Transverse colon (tissue), 4 donors: ENCODE results near the gene EFNA5. TPM values are rescaled to one million over a fixed set of nuclear protein-coding genes. Genes with fewer than 3 reads are reported as not detected.
"Not testable (repeated sequence)": the region's sequence is repeated elsewhere in the genome, so short reads cannot be mapped to it uniquely, and the experiment has no call there.

ENCODE experiments used
- DNase-seq: peaks from one replicate; pipeline ENCODE4 v3.0.0-alpha.2; 2019
- H3K27ac ChIP-seq, 4 donors: fragments of 200-600 bp; sonication (generic); 2 replicates each; pipeline ENCODE4 v1.5.1; 2016 to 2018; ENCODE audit warnings: inconsistent platforms in 4 of 4
- H3K27me3 ChIP-seq: fragments of 200-600 bp; sonication (generic); 2 replicates; pipeline ENCODE4 v1.5.1; 2017; ENCODE audit warnings: inconsistent platforms
- H3K36me3 ChIP-seq, 4 donors: fragments of 200-600 bp; sonication (generic); 2 replicates each; pipeline ENCODE4 v1.5.1; 2017 to 2019; ENCODE audit warnings: inconsistent platforms in 4 of 4
- H3K4me1 ChIP-seq, 4 donors: fragments of 200-600 bp; sonication (generic); 2 replicates each; pipeline ENCODE4 v1.5.1; 2017 to 2020; ENCODE audit warnings: inconsistent platforms in 4 of 4
- H3K4me3 ChIP-seq, 4 donors: fragments of 200-600 bp; sonication (generic); 1 replicate in 1 of 4; 2 replicates in 3 of 4; pipeline versions ENCODE4 v1.5.1 to v1.6.1; 2017 to 2019; ENCODE audit warnings: inconsistent platforms in 4 of 4
- H3K9me3 ChIP-seq, 2 donors: fragments of 200-600 bp; sonication (generic); 2 replicates each; pipeline ENCODE4 v1.5.1; 2017 to 2019; ENCODE audit warnings: inconsistent platforms in 2 of 2
- EP300 ChIP-seq: sonication (generic); formaldehyde crosslinking; IDR thresholded peaks from one replicate; pipeline ENCODE4 v1.6.1; 2017; ENCODE audit warnings: antibody characterized with exemption, low read depth
- POLR2A ChIP-seq: fragments of 450-650 bp; IDR thresholded peaks from one replicate; pipeline ENCODE4 v1.6.1; 2016; ENCODE audit warnings: antibody characterized with exemption, mild to moderate bottlenecking, moderate library complexity
- POLR2AphosphoS5 ChIP-seq, 3 donors: sonication (generic); formaldehyde crosslinking; IDR thresholded peaks; one replicate each; pipeline ENCODE4 v1.6.1; 2016; ENCODE audit warnings: antibody characterized with exemption in 3 of 3
- WGBS, 2 donors: methylation state at CpG; one replicate each; pipeline ENCODE4 v1.1.5; 2018; ENCODE audit warnings: low coverage in 1 of 2; 5-methylcytosine and 5-hydroxymethylcytosine counted together
- in situ Hi-C, 4 donors: fragments of 200-750 bp; cut with MboI; loops; one replicate each; pipeline versions ENCODE4 v1.15.0 to v1.15.1; 2017; ENCODE audit warnings: low sequenced_read_pairs in 3 of 4, low pct_ligation_motif_present in 1 of 4, low pct_unique_long_range_greater_than_20kb in 1 of 4
- intact Hi-C: fragments of 100-400 bp; cut with DNase I; formaldehyde crosslinking; loops from one replicate; pipeline ENCODE4 v1.15.1; 2023; ENCODE audit warnings: low total_unique reads
- total RNA-seq, 4 donors: library from RNA; depleted of rRNA; stranded (reverse); fragments of >200 nt; gene quantifications; one replicate each; pipeline ENCODE4 v1.1.0, GENCODE V29; 2016
- TF ChIP-seq, protein P1 (sequence below), 5 experiments: fragments of 200-600 bp in 3 of 5; fragments of 450-650 bp in 2 of 5; sonication (generic) in 3 of 5; IDR thresholded peaks; 1 replicate in 2 of 5; 2 replicates in 3 of 5; pipeline ENCODE4 v1.5.1; 2016 to 2017; ENCODE audit warnings: antibody characterized with exemption in 5 of 5, inconsistent platforms in 3 of 5, mild to moderate bottlenecking in 2 of 5, moderate library complexity in 1 of 5

Gene EFNA5
- total RNA-seq, 4 donors from 2014 or later = 1.5 to 18.2 (median 12.1) TPM

DNA sequence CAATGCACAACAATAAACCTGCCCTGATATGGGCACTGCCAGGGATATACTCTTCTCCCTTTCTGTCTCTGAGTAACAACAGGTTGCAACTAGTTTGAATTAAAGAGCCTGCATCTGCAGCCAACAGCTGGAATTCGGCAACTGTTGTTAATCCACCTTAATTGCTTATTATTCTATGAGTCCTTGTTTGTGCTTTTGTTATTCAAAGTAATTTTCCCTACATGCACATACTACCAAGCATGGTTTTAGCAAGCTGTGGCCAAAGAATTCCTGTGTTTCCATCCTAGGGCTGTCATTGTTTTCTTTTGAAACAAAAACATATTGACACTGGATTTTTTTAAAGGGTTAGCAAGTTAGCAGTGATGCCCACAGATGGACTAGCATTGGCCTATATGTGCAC lies 171.5 kb downstream of the EFNA5 start:
- intact Hi-C loops = no loop called here
- TF ChIP-seq POLR2AphosphoS5 (IDR thresholded peaks at IDR 0.05) = no peak
- TF ChIP-seq, protein P1, sequence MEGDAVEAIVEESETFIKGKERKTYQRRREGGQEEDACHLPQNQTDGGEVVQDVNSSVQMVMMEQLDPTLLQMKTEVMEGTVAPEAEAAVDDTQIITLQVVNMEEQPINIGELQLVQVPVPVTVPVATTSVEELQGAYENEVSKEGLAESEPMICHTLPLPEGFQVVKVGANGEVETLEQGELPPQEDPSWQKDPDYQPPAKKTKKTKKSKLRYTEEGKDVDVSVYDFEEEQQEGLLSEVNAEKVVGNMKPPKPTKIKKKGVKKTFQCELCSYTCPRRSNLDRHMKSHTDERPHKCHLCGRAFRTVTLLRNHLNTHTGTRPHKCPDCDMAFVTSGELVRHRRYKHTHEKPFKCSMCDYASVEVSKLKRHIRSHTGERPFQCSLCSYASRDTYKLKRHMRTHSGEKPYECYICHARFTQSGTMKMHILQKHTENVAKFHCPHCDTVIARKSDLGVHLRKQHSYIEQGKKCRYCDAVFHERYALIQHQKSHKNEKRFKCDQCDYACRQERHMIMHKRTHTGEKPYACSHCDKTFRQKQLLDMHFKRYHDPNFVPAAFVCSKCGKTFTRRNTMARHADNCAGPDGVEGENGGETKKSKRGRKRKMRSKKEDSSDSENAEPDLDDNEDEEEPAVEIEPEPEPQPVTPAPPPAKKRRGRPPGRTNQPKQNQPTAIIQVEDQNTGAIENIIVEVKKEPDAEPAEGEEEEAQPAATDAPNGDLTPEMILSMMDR (IDR thresholded peaks at IDR 0.05) = no peak
- no peak for TF ChIP-seq EP300
- no peak for TF ChIP-seq POLR2A
- in situ Hi-C loops = no loop called here
- H3K4me1 ChIP-seq = peaks cover 0 to 17% (median 10%) of the 10 kb centered on the region in 4 donors
- no peak for DNase-seq
- no peaks in the 10 kb centered on the region for H3K36me3 ChIP-seq
- no peak overlapping the region for H3K27ac ChIP-seq
- H3K27me3 ChIP-seq = no peaks in the 10 kb centered on the region
- H3K9me3 ChIP-seq = no peaks in the 10 kb centered on the region
- 50 to 65% methylated on average over 1 of the region's 1 CpG for WGBS, 2 donors
- H3K4me3 ChIP-seq = no peak overlapping the region

DNA sequence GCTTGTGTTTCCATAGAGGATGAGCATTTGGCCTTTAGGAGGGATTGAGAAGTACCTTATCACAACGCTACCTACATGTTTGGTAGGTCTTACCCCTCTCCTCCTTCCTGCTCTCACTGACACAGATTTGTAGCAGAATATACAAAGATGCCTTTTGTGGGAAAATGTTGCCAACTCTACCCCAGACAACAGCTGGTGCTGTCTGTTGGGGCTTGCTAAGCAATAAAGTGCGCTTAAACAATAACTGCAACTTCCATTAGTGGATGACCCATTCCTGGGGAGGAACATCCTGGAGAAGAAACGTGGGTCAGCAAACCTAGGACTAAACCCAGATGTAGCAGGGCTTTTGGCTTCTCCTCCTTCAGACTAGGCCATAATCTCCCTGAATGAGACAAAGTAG lies 174.3 kb downstream of the EFNA5 start:
- H3K36me3 ChIP-seq = no peaks in the 10 kb centered on the region
- intact Hi-C loops (no loop called here), in situ Hi-C loops (no loop called here)
- WGBS, 2 donors = 80 to 100% methylated on average over 1 to 3 of the region's 3 CpGs
- DNase-seq = no peak
- no peaks in the 10 kb centered on the region for H3K9me3 ChIP-seq
- H3K27ac ChIP-seq = no peak overlapping the region
- TF ChIP-seq POLR2A (no peak), EP300 (no peak), POLR2AphosphoS5 (IDR thresholded peaks at IDR 0.05) (no peak)
- TF ChIP-seq, protein P1 (IDR thresholded peaks at IDR 0.05) = no peak
- H3K4me1 ChIP-seq = peaks cover 0 to 21% (median 8%) of the 10 kb centered on the region in 4 donors
- H3K27me3 ChIP-seq = no peaks in the 10 kb centered on the region
- H3K4me3 ChIP-seq = no peak overlapping the region

DNA sequence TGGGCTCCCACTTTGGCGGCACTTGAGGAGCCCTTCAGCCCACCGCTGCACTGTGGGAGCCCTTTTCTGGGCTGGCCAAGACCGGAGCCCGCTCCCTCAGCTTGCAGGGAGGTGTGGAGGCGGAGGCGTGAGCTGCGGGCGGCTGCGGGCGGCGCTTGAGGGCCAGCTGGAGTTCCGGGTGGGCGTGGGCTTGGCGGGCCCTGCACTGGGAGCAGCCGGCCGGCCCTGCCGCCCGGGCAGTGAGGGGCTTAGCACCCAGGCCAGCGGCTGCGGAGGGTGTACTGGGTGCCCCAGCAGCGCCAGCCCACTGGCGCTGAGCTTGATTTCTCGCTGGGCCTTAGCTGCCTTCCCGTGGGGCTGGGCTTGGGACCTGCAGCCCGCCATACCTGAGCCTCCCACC lies 176.6 kb downstream of the EFNA5 start:
- H3K27me3 ChIP-seq, H3K4me3 ChIP-seq, in situ Hi-C loops, DNase-seq, H3K9me3 ChIP-seq, H3K4me1 ChIP-seq, H3K27ac ChIP-seq, H3K36me3 ChIP-seq, intact Hi-C loops: not testable (repeated sequence)
- 90% methylated on average over 25 of the region's 25 CpGs; no CpG with 5 or more reads in 1 of the 2 donors for WGBS, 2 donors

DNA sequence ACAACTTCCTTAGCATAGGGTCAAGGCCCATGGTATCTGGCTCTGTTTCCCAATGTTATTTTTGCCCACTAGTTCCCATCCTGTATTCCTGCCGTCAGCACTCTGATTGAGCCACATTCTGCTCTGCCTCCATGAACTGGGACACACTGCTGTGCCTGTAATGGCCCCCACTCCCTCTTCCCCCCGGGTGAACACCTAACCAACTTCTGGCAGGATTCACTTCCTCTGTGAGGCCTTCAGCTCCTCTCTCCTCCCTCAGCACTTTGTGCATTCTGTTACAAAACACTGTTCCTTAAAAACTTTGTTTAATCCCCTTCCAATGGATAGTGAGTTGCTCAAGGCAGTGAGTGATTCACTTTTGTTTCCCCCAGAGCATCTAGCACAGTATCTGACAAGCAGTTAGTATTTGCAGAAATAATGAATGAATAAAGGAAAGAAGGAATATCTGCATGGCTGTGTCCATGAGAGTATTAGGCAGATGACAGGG lies 183.6 kb downstream of the EFNA5 start:
- in situ Hi-C loops (no loop called here), intact Hi-C loops (no loop called here)
- Histone ChIP-seq H3K27me3 (no peaks in the 10 kb centered on the region), H3K4me1 (peaks cover 4 to 5% (median 5%) of the 10 kb centered on the region in 4 donors), H3K4me3 (no peak overlapping the region), H3K36me3 (no peaks in the 10 kb centered on the region), H3K9me3 (no peaks in the 10 kb centered on the region), H3K27ac (peak overlapping the region in 1 of 4 donors; percentile 12)
- TF ChIP-seq POLR2A = no peak
- DNase-seq = no peak
- 40 to 62% methylated on average over 1 to 2 of the region's 2 CpGs for WGBS, 2 donors

DNA sequence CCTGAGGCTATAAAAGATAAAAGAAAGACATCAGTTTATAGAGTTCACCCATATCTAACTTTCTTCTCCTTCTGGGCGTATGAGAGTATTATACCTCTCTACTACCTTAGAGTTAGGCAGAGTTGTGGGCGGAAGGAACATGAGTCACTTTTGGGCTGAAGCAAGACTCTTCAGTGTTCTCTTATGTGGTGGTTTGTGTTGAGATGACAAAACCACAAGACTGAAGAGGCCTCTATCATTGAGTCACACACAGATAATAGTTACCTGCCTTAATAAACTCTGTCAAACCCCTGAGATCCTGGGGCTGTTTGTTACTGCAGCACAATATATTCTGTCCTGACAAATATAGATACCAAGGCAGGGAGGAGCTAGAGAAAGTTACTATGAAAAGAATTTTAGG lies 184.2 kb downstream of the EFNA5 start:
- DNase-seq = no peak
- in situ Hi-C loops = no loop called here

More for the DNA sequence above, 184.2 kb downstream of the EFNA5 start:
- Histone ChIP-seq H3K36me3 (no peaks in the 10 kb centered on the region), H3K27ac (no peak overlapping the region), H3K9me3 (no peaks in the 10 kb centered on the region), H3K4me1 (peaks cover 4 to 5% (median 5%) of the 10 kb centered on the region in 4 donors), H3K4me3 (no peak overlapping the region), H3K27me3 (no peaks in the 10 kb centered on the region)
- intact Hi-C loops = no loop called here
- TF ChIP-seq POLR2A (no peak), POLR2AphosphoS5 (IDR thresholded peaks at IDR 0.05) (no peak), EP300 (no peak)
- TF ChIP-seq, protein P1 (IDR thresholded peaks at IDR 0.05) = no peak
- WGBS, 2 donors = 60 to 76% methylated on average over 1 to 2 of the region's 2 CpGs
